ENCODE data around the gene WNK2.

The WNK2 gene

DNA sequence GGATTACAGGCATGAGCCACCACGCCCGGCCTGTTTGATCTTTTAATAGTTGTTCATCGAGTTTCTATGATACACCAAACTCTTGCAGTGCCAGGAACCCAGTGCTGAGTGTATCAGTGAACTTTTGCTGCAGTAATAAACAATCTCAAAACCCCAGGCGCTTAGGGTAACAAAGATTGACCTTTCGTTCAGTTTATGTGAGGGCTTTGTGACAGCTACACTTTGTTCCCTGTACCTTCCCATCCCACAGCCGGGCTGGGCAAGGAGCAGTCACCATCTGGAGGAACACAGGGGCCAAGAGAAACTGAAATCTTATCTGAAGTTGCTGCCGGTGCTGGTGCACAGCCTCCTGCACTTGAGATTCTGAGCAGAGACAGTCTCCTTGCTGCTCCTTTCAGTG lies 17.2 kb upstream of the WNK2 start:
- no peak overlapping the region for H3K4me3 ChIP-seq (ENCODE audit: control insufficient read depth, low read depth, low read length)
- TF ChIP-seq, protein P1, sequence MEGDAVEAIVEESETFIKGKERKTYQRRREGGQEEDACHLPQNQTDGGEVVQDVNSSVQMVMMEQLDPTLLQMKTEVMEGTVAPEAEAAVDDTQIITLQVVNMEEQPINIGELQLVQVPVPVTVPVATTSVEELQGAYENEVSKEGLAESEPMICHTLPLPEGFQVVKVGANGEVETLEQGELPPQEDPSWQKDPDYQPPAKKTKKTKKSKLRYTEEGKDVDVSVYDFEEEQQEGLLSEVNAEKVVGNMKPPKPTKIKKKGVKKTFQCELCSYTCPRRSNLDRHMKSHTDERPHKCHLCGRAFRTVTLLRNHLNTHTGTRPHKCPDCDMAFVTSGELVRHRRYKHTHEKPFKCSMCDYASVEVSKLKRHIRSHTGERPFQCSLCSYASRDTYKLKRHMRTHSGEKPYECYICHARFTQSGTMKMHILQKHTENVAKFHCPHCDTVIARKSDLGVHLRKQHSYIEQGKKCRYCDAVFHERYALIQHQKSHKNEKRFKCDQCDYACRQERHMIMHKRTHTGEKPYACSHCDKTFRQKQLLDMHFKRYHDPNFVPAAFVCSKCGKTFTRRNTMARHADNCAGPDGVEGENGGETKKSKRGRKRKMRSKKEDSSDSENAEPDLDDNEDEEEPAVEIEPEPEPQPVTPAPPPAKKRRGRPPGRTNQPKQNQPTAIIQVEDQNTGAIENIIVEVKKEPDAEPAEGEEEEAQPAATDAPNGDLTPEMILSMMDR (conservative IDR thresholded peaks at IDR 0.05; ENCODE audit: control insufficient read depth, insufficient read depth, low read depth, low read length): no peak
- DNase-seq (ENCODE audit: low read depth): no peak

DNA sequence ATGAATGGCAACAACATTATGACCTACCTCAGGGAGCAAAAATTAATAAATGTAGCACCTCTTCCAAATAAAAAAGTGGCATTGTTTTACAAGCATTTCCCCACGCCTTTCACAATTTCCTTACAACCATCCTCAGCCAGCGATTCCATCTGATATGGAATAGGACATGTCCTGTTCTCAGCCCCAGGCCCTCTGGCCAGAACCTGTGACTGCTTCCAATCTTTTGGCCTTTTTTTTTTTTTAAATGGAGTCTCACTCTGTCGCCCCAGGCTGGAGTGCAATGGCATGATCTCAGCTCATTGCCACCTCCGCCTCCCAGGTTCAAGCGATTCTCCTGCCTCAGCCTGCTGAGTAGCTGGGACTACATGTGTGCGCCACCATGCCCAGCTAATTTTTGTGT lies 16.8 kb upstream of the WNK2 start:
- DNase-seq (ENCODE audit: low read depth): no peak
- no peak overlapping the region for H3K4me3 ChIP-seq (ENCODE audit: control insufficient read depth, low read depth, low read length)
- TF ChIP-seq, protein P1 (conservative IDR thresholded peaks at IDR 0.05; ENCODE audit: control insufficient read depth, insufficient read depth, low read depth, low read length): no peak

DNA sequence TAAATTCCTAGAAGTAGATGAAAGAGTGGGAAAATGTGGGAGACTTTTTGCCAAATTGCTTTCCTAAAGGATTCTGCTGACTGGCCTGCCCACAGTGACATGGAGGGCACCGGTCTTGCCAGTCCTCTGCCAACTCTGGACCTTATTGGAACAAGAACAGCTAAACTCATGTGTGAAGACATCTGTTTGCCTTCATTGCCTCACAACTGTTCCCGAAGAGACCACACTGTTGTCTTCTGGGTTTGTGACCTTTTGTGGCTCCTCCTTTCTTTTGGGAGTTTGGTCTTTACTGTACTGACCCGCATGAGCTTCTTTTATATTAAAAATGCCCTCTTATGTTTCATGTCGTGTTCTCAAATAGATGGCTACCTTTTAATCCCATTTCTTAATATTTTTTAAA lies 16.1 kb upstream of the WNK2 start:
- TF ChIP-seq, protein P1 (conservative IDR thresholded peaks at IDR 0.05; ENCODE audit: control insufficient read depth, insufficient read depth, low read depth, low read length): no peak
- no peak overlapping the region for H3K4me3 ChIP-seq (ENCODE audit: control insufficient read depth, low read depth, low read length)
- no peak for DNase-seq (ENCODE audit: low read depth)

DNA sequence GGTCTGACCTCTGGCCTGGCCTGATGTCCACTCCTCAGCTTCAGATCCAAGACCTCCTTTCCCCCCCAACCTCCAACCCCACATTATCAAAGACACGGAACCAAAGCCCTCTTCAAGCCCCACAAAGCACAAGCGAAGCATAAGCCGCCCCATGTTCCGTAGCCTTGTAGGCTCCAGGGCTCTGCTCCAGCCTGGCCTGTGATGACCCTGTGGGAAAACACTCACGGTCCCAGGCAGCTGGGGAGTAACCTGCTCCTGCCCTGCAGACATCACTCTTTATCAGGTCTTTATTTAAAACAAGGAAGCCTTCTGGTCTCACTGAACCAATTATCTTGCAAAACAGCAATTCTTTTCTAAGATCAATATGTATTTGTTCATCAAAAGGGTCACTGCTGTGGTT lies 15.4 kb upstream of the WNK2 start:
- H3K4me3 ChIP-seq (ENCODE audit: control insufficient read depth, low read depth, low read length): no peak overlapping the region
- no peak for DNase-seq (ENCODE audit: low read depth)
- TF ChIP-seq, protein P1 (conservative IDR thresholded peaks at IDR 0.05; ENCODE audit: control insufficient read depth, insufficient read depth, low read depth, low read length): no peak

DNA sequence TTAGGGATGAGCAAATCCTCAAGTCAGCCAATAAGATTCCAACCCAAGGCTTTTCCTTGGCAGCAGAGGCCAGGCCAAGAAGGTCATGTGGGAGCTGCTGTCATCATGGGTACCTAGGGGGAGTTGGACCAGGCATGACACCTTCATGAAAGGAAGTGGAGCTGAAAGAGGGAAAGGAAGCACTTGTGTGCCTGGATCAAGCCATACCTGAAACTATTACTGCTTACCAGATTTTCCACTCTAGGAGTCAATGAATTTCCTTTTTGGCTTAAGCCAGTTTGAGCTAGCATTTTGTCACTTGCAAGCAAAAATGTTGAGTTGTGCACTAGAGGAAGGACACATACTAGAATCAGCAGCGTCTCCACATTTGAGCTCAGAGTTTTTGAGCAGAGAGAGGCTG lies 14.5 kb upstream of the WNK2 start:
- TF ChIP-seq, protein P1 (conservative IDR thresholded peaks at IDR 0.05; ENCODE audit: control insufficient read depth, insufficient read depth, low read depth, low read length): no peak
- H3K4me3 ChIP-seq (ENCODE audit: control insufficient read depth, low read depth, low read length): no peak overlapping the region
- no peak for DNase-seq (ENCODE audit: low read depth)

DNA sequence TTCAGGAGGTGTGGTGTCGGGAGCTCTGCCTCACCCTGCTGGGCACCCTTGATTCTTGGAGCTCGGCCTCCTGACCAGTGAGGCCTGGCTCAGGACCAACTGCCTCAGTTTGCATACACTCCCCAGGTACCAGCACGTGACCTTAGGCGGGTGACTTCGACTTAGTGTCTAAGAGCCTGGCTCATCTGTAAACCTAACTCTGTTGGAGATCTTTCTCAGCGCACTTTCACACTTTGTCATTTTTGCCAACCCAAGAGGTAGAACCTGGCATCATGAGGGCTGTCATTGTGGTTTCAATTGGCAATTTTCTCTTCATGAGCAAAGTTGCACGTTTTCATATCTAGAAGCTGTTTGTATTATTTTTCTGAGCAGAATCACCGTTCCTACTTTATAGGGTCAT lies 13.4 kb upstream of the WNK2 start:
- DNase-seq (ENCODE audit: low read depth): no peak
- no peak overlapping the region for H3K4me3 ChIP-seq (ENCODE audit: control insufficient read depth, low read depth, low read length)
- TF ChIP-seq, protein P1 (conservative IDR thresholded peaks at IDR 0.05; ENCODE audit: control insufficient read depth, insufficient read depth, low read depth, low read length): no peak
